ENCODE data around the gene DENND6B. TPM values are rescaled to one million over a fixed set of nuclear protein-coding genes. Genes with fewer than 3 reads are reported as not detected.

DENND6B gene
- total and polyA plus RNA-seq, 2 donors (not counting 3 experiments of a cell fraction or from before 2014, with no cell fraction given) = 4.1 to 5.9 TPM

- Histone ChIP-seq H3K79me2 (ENCODE audit: control insufficient read depth, insufficient read depth, low read length) (peaks cover 80% of the 10 kb centered on the region), H2AFZ (ENCODE audit: low read depth, low read length) (no peak overlapping the region), H4K20me1 (replicated peaks; ENCODE audit: control insufficient read depth, extremely low read depth, insufficient read depth, low read length) (no peaks in the 10 kb centered on the region), H3K36me3 (ENCODE audit: control insufficient read depth in 2 of 2, extremely low read depth in 1 of 2, insufficient read depth in 2 of 2, low read length in 2 of 2) (peaks cover 0 to 6% of the 10 kb centered on the region in 2 experiments), H3K9ac (replicated peaks; ENCODE audit: extremely low read depth, insufficient read depth, low read length) (no peak overlapping the region), H3K4me3 (replicated peaks in 1 of 3; ENCODE audit: insufficient read depth in 1 of 3, low read depth in 1 of 3, low read length in 3 of 3) (no peak overlapping the region), H3K9me3 (replicated peaks; ENCODE audit: control insufficient read depth, insufficient read depth, low read length) (no peaks in the 10 kb centered on the region), H3K4me2 (ENCODE audit: insufficient read depth, low read length) (no peak overlapping the region), H3K9me1 (replicated peaks; ENCODE audit: control insufficient read depth, extremely low read depth, insufficient read depth, low read length) (no peaks in the 10 kb centered on the region), H3K4me1 (ENCODE audit: control insufficient read depth, extremely low read depth, insufficient read depth, low read length) (peaks cover 30% of the 10 kb centered on the region), H3K27me3 (ENCODE audit: control insufficient read depth in 2 of 2, insufficient read depth in 2 of 2, low read length in 2 of 2) (no peaks in the 10 kb centered on the region), H3K27ac (ENCODE audit: insufficient read depth, low read depth, low read length) (no peak overlapping the region)
- DNase-seq (ENCODE audit: low read depth, low spot score) (no peak), FAIRE-seq (no peak)
- POLR2A ChIA-PET = no interaction called here
- BruUV-seq (replicated peaks) = no TSS peak
- no peak for TF ChIP-seq EZH2 (IDR thresholded peaks at IDR 0.05; ENCODE audit: borderline replicate concordance, low read depth, low read length, severe bottlenecking)
- intact Hi-C loops (cut with micrococcal nuclease) = no loop called here
- dilution Hi-C loops (cut with MboI; ENCODE audit: extremely low pct_ligation_motif_present, low sequenced_read_pairs) = no loop called here
- CTCF ChIA-PET = interaction anchor here (0.7 to 1.0 kb wide), 2 partner anchors 9 to 51 kb away, joined by 3 read pairs; no protein-coding TSS in a partner anchor
These were observed 23.3 kb downstream of the DENND6B start for GRCh38 chr22:50303515-50303847.

GRCh38 chr22:50302564-50302963, 24.2 kb downstream of the DENND6B start:
- Histone ChIP-seq H3K4me2 (ENCODE audit: insufficient read depth, low read length) (no peak overlapping the region), H3K4me1 (ENCODE audit: control insufficient read depth, extremely low read depth, insufficient read depth, low read length) (peaks cover 22% of the 10 kb centered on the region), H3K9me3 (replicated peaks; ENCODE audit: control insufficient read depth, insufficient read depth, low read length) (no peaks in the 10 kb centered on the region), H2AFZ (ENCODE audit: low read depth, low read length) (no peak overlapping the region), H3K36me3 (ENCODE audit: control insufficient read depth in 2 of 2, extremely low read depth in 1 of 2, insufficient read depth in 2 of 2, low read length in 2 of 2) (peaks cover 0 to 6% of the 10 kb centered on the region in 2 experiments), H4K20me1 (replicated peaks; ENCODE audit: control insufficient read depth, extremely low read depth, insufficient read depth, low read length) (no peaks in the 10 kb centered on the region), H3K9ac (replicated peaks; ENCODE audit: extremely low read depth, insufficient read depth, low read length) (no peak overlapping the region), H3K27ac (ENCODE audit: insufficient read depth, low read depth, low read length) (no peak overlapping the region), H3K27me3 (ENCODE audit: control insufficient read depth in 2 of 2, insufficient read depth in 2 of 2, low read length in 2 of 2) (no peaks in the 10 kb centered on the region), H3K79me2 (ENCODE audit: control insufficient read depth, insufficient read depth, low read length) (peaks cover 89% of the 10 kb centered on the region), H3K9me1 (replicated peaks; ENCODE audit: control insufficient read depth, extremely low read depth, insufficient read depth, low read length) (no peaks in the 10 kb centered on the region), H3K4me3 (replicated peaks in 1 of 3; ENCODE audit: insufficient read depth in 1 of 3, low read depth in 1 of 3, low read length in 3 of 3) (no peak overlapping the region)
- intact Hi-C loops (cut with micrococcal nuclease) (no loop called here), dilution Hi-C loops (cut with MboI; ENCODE audit: extremely low pct_ligation_motif_present, low sequenced_read_pairs) (no loop called here)
- FAIRE-seq = no peak
- TF ChIP-seq FOS (IDR thresholded peaks at IDR 0.05; ENCODE audit: borderline replicate concordance, insufficient read depth, low read length) (no peak), MYC (IDR thresholded peaks at IDR 0.05; ENCODE audit: low read depth, low read length) (no peak), JUN (IDR thresholded peaks at IDR 0.05; ENCODE audit: borderline replicate concordance, insufficient read depth, insufficient read length, low read depth) (no peak), CTCF (IDR thresholded peaks at IDR 0.05; ENCODE audit: extremely low read depth in 1 of 2, insufficient read depth in 1 of 2, low read depth in 1 of 2, low read length in 2 of 2) (no peak), GATA2 (IDR thresholded peaks at IDR 0.05; ENCODE audit: insufficient read depth, insufficient read length, low read depth, low read length) (no peak), POLR2AphosphoS5 (IDR thresholded peaks at IDR 0.05; ENCODE audit: insufficient read depth, low read depth, low read length) (no peak), MAX (IDR thresholded peaks at IDR 0.05; ENCODE audit: insufficient read depth, insufficient read length) (no peak), POLR2A (IDR thresholded peaks at IDR 0.05; ENCODE audit: low read depth, low read length) (no peak), EZH2 (IDR thresholded peaks at IDR 0.05; ENCODE audit: borderline replicate concordance, low read depth, low read length, severe bottlenecking) (no peak)
- no peak for DNase-seq (ENCODE audit: low read depth, low spot score)
- ChIA-PET POLR2A (no interaction called here), CTCF (interaction anchor here (0.8 to 1.1 kb wide), 2 partner anchors 25 to 26 kb away, joined by 3 read pairs; no protein-coding TSS in a partner anchor)
- no TSS peak for BruUV-seq (replicated peaks)

All from endothelial cell of umbilical vein (primary cell).